ENCODE data around the gene KIAA0319L.
"Not testable (repeated sequence)": the region's sequence is repeated elsewhere in the genome, so short reads cannot be mapped to it uniquely, and the experiment has no call there.

The KIAA0319L gene

DNA sequence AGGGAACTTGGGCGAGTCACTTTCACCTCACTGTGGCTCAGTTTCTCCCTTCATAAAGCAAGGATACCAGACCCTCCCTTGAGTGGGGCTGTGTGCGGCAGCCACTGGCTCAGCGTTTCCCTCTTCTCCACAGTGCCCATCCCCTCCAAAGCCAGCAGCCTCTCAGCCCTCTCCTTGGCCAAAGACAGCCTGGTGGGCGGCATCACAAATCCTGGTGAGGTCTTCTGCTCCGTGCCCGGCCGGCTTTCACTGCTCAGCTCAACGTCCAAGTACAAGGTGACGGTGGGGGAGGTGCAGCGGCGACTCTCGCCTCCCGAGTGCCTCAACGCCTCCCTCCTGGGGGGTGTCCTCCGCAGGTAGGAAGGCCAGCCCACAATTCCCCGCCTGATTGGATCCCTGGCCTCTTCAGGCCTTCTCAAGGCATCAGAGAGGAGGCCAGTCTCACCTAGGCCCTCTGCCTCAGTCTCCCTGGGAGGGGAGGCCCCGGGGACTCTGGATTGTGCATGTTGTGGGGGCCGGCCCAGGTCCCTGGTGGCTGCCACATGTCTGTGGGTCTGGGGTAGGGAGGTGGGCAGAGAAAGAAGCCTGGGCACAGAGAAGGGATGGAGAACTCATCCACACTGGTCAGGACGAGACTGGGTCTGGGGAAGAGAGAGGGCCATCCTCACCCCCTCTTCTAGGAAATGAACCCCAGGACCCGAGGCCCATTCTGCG lies 31.2 kb upstream of the KIAA0319L start:
- H3K9ac ChIP-seq (ENCODE audit: insufficient read length): no peak overlapping the region
- H3K36me3 ChIP-seq (ENCODE audit: insufficient read depth, low read length): no peaks in the 10 kb centered on the region
- no peak for TF ChIP-seq FOXP2 (optimal IDR thresholded peaks at IDR 0.05; ENCODE audit: control extremely low read depth, extremely low read length, insufficient read depth)
- TF ChIP-seq POLR2AphosphoS5 (IDR thresholded peaks at IDR 0.05; ENCODE audit: borderline replicate concordance, low read depth, low read length): no peak
- no peak for TF ChIP-seq EZH2 (IDR thresholded peaks at IDR 0.05)
- H3K9me3 ChIP-seq (ENCODE audit: low read depth, low read length): no peaks in the 10 kb centered on the region
- H3K4me3 ChIP-seq: no peak overlapping the region
- DNase-seq (ENCODE audit: low read depth, low spot score): no peak
- H3K27ac ChIP-seq: no peak overlapping the region

DNA sequence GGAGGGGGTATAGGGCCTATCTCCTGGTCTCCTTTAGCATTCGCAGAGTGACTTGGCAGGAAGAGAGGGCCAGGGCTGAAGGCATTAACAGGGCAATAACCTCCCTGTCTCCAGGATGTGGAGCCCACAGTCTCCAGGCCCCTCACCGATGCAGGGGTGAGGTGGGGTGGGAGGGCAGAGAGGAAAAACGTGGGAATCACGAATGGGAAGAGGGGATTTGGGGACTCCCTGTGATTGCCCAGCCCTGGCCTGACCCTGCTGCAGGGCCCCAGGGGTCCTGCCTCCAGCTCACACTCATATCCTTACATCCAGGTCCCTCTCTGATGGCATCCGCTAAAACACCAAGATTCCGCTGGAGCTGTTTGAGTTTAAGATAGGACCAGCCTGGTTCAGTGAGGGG lies 30.5 kb upstream of the KIAA0319L start:
- no peak for TF ChIP-seq FOXP2 (optimal IDR thresholded peaks at IDR 0.05; ENCODE audit: control extremely low read depth, extremely low read length, insufficient read depth)
- Histone ChIP-seq H3K36me3 (ENCODE audit: insufficient read depth, low read length) (no peaks in the 10 kb centered on the region), H3K27ac (no peak overlapping the region), H3K9me3 (ENCODE audit: low read depth, low read length) (no peaks in the 10 kb centered on the region), H3K4me3 (no peak overlapping the region), H3K9ac (ENCODE audit: insufficient read length) (no peak overlapping the region)
- no peak for DNase-seq (ENCODE audit: low read depth, low spot score)

DNA sequence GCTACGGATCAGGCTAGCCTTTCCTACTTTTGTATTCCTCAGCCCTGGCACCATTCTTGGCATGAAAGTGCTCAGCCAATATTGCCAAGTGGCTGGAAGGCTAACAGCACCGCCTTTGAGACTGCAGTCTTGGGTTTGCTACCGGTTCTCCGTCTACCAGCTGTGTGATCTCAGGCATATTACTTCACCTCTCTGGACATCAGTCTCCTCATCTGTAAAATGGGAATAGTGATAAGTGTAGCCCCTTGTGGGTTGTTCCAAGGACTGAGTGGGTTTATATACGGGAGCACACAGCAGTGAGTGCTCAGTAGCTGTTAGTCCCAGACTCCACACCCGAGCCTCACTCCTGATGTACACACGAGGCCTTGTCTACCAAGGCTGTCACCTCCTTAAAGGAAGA lies 29.6 kb upstream of the KIAA0319L start:
- Histone ChIP-seq H3K36me3 (ENCODE audit: insufficient read depth, low read length) (no peaks in the 10 kb centered on the region), H3K9ac (ENCODE audit: insufficient read length) (no peak overlapping the region), H3K27ac (no peak overlapping the region), H3K4me3 (no peak overlapping the region), H3K9me3 (ENCODE audit: low read depth, low read length) (no peaks in the 10 kb centered on the region)
- DNase-seq (ENCODE audit: low read depth, low spot score): no peak
- no peak for TF ChIP-seq FOXP2 (optimal IDR thresholded peaks at IDR 0.05; ENCODE audit: control extremely low read depth, extremely low read length, insufficient read depth)
- no peak for TF ChIP-seq POLR2AphosphoS5 (IDR thresholded peaks at IDR 0.05; ENCODE audit: borderline replicate concordance, low read depth, low read length)
- TF ChIP-seq EZH2 (IDR thresholded peaks at IDR 0.05): no peak

DNA sequence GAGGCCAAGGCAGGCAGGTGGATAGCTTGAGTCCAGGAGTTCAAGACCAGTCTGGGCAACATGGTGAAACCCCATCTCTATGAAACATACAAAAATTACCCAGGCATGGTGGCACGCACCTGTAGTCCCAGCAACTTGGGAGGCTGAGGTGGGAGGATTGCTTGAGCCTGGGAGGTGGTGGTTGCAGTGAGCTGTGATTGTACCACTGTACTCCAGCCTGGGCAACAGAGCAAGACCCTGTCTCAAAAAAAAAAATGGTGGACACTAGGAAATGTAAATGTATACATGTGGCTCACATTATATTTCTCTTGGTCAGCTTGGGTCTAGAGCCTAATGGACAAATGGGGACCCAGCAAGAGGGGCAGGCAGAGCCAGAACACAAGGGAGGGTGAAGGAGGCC lies 28.6 kb upstream of the KIAA0319L start:
- H3K9ac ChIP-seq (ENCODE audit: insufficient read length); H3K27ac ChIP-seq; DNase-seq (ENCODE audit: low read depth, low spot score); H3K4me3 ChIP-seq; H3K36me3 ChIP-seq (ENCODE audit: insufficient read depth, low read length); H3K9me3 ChIP-seq (ENCODE audit: low read depth, low read length): not testable (repeated sequence)

DNA sequence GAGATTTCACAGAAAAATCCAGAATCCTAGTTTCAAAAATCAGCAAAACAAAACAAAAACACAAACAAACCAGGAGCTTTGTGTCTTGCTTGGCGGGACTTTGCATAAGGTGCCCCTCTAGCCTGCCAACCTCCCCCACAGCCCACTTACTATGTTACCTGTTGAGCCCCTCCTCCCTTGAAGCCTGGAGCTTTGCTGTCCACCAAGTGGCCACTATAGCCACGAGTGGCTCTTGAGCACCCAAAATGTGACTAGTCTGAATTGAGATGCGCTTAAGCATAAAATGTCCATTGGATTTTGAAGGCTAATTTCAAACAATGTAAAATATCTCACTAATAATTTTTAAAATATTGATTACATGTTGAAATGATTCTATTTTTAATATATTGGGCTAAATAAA lies 28.1 kb upstream of the KIAA0319L start:
- Histone ChIP-seq H3K9me3 (ENCODE audit: low read depth, low read length) (no peaks in the 10 kb centered on the region), H3K36me3 (ENCODE audit: insufficient read depth, low read length) (no peaks in the 10 kb centered on the region), H3K9ac (ENCODE audit: insufficient read length) (no peak overlapping the region), H3K27ac (no peak overlapping the region), H3K4me3 (no peak overlapping the region)
- no peak for DNase-seq (ENCODE audit: low read depth, low spot score)
- no peak for TF ChIP-seq EZH2 (IDR thresholded peaks at IDR 0.05)
- TF ChIP-seq POLR2AphosphoS5 (IDR thresholded peaks at IDR 0.05; ENCODE audit: borderline replicate concordance, low read depth, low read length): no peak
- TF ChIP-seq FOXP2 (optimal IDR thresholded peaks at IDR 0.05; ENCODE audit: control extremely low read depth, extremely low read length, insufficient read depth): no peak

DNA sequence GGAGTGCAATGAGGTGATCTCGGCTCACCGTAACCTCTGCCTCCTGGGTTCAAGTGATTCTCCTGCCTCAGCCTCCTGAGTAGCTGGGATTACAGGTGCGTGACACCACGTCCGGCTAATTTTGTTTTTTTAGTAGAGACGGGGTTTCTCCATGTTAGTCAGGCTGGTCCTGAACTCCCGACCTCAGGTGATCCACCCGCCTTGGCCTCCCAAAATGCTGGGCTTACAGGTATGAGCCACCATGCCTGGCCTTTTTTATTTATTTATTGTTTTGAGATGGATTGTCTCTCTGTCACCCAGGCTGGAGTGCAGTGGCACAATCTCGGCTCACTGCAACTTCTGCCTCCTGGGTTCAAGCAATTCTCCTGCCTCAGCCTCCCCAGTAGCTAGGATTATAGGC lies 24.4 kb upstream of the KIAA0319L start:
- not testable (repeated sequence) for H3K27ac ChIP-seq; H3K4me3 ChIP-seq; DNase-seq (ENCODE audit: low read depth, low spot score); H3K9me3 ChIP-seq (ENCODE audit: low read depth, low read length); H3K9ac ChIP-seq (ENCODE audit: insufficient read length); H3K36me3 ChIP-seq (ENCODE audit: insufficient read depth, low read length)

DNA sequence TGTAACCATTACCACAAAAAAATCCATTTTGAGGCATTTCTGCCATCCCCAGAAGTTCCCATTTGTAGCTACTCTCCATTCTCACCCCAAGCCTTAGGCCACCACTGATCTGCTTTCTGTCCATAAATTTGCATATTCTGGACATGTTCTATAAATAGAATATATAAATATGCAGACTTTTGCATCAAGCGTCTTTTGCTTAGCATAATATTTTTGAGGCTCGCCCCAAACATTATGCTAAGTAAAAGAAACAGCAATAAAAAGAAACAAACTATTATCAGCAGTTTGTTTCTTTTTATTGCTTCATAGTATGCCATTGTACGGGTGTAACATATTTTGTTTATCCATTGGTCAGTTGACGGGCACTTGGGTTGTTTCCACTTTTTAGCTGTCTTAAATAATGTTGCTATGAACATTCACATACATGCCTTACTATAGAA lies 23.8 kb upstream of the KIAA0319L start:
- DNase-seq (ENCODE audit: low read depth, low spot score): no peak
- no peak for TF ChIP-seq POLR2AphosphoS5 (IDR thresholded peaks at IDR 0.05; ENCODE audit: borderline replicate concordance, low read depth, low read length)
- TF ChIP-seq FOXP2 (optimal IDR thresholded peaks at IDR 0.05; ENCODE audit: control extremely low read depth, extremely low read length, insufficient read depth): no peak
- TF ChIP-seq EZH2 (IDR thresholded peaks at IDR 0.05): no peak
- no peaks in the 10 kb centered on the region for H3K9me3 ChIP-seq (ENCODE audit: low read depth, low read length)
- no peak overlapping the region for H3K27ac ChIP-seq
- H3K9ac ChIP-seq (ENCODE audit: insufficient read length): no peak overlapping the region
- no peak overlapping the region for H3K4me3 ChIP-seq
- H3K36me3 ChIP-seq (ENCODE audit: insufficient read depth, low read length): no peaks in the 10 kb centered on the region

DNA sequence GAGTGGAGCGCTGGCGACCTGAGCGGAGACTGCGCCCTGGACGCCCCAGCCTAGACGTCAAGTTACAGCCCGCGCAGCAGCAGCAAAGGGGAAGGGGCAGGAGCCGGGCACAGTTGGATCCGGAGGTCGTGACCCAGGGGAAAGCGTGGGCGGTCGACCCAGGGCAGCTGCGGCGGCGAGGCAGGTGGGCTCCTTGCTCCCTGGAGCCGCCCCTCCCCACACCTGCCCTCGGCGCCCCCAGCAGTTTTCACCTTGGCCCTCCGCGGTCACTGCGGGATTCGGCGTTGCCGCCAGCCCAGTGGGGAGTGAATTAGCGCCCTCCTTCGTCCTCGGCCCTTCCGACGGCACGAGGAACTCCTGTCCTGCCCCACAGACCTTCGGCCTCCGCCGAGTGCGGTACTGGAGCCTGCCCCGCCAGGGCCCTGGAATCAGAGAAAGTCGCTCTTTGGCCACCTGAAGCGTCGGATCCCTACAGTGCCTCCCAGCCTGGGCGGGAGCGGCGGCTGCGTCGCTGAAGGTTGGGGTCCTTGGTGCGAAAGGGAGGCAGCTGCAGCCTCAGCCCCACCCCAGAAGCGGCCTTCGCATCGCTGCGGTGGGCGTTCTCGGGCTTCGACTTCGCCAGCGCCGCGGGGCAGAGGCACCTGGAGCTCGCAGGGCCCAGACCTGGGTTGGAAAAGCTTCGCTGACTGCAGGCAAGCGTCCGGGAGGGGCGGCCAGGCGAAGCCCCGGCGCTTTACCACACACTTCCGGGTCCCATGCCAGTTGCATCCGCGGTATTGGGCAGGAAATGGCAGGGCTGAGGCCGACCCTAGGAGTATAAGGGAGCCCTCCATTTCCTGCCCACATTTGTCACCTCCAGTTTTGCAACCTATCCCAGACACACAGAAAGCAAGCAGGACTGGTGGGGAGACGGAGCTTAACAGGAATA lies 20.1 kb upstream of the KIAA0319L start:
- DNase-seq (ENCODE audit: low read depth, low spot score): no peak
- Histone ChIP-seq H3K36me3 (ENCODE audit: insufficient read depth, low read length) (no peaks in the 10 kb centered on the region), H3K9me3 (ENCODE audit: low read depth, low read length) (no peaks in the 10 kb centered on the region), H3K9ac (ENCODE audit: insufficient read length) (no peak overlapping the region), H3K27ac (no peak overlapping the region), H3K4me3 (no peak overlapping the region)
- TF ChIP-seq FOXP2 (optimal IDR thresholded peaks at IDR 0.05; ENCODE audit: control extremely low read depth, extremely low read length, insufficient read depth) (no peak), POLR2AphosphoS5 (IDR thresholded peaks at IDR 0.05; ENCODE audit: borderline replicate concordance, low read depth, low read length) (no peak), EZH2 (IDR thresholded peaks at IDR 0.05) (no peak)

DNA sequence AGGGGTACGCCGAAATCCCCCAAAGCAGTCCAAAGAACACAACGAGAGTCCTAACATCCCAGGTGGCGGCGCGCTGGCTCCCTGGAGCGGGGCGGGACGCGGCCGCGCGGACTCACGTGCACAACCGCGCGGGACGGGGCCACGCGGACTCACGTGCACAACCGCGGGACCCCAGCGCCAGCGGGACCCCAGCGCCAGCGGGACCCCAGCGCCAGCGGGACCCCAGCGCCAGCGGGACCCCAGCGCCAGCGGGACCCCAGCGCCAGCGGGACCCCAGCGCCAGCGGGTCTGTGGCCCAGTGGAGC lies 19.5 kb upstream of the KIAA0319L start:
- H3K9ac ChIP-seq (ENCODE audit: insufficient read length): peak overlapping the region; percentile 45
- not testable (repeated sequence) for DNase-seq (ENCODE audit: low read depth, low spot score); H3K4me3 ChIP-seq; H3K9me3 ChIP-seq (ENCODE audit: low read depth, low read length); H3K27ac ChIP-seq; H3K36me3 ChIP-seq (ENCODE audit: insufficient read depth, low read length)
